Ovary (tissue), 9 donors: ENCODE measurements around the gene ATP6V1A. TPM values are rescaled to one million over a fixed set of nuclear protein-coding genes. Genes with fewer than 3 reads are reported as not detected.
A peak's percentile ranks its signal among the peaks of the same experiment; 100 is the strongest.

ENCODE experiments used
- DNase-seq, 5 donors: peaks; one replicate each; pipeline ENCODE4 v3.0.0-alpha.2; 2019 to 2020
- H3K27ac ChIP-seq, 2 donors: fragments of 200-600 bp; one replicate each; pipeline versions ENCODE4 v1.5.1 to v1.8.0; 2019 to 2022
- H3K27me3 ChIP-seq: fragments of 200-600 bp; one replicate; pipeline ENCODE4 v1.8.0; 2022
- H3K36me3 ChIP-seq: fragments of 200-600 bp; sonication (generic); one replicate; pipeline ENCODE4 v1.5.1; 2019
- H3K4me1 ChIP-seq: one replicate; pipeline ENCODE4 v1.8.1; 2013; ENCODE audit warnings: mild to moderate bottlenecking, moderate library complexity; ENCODE audit not compliant: insufficient read depth
- H3K4me3 ChIP-seq: fragments of 200-600 bp; sonication (generic); one replicate; pipeline ENCODE4 v1.5.1; 2017
- H3K9me3 ChIP-seq, 2 donors: fragments of 200-600 bp in 1 of 2; sonication (generic) in 1 of 2; one replicate each; pipeline versions ENCODE4 v1.5.1 to v1.8.1; 2013 to 2019; ENCODE audit warnings: mild to moderate bottlenecking in 1 of 2, moderate library complexity in 1 of 2
- EP300 ChIP-seq: sonication (generic); formaldehyde crosslinking; IDR thresholded peaks from one replicate; pipeline ENCODE4 v1.6.1; 2017; ENCODE audit warnings: antibody characterized with exemption
- POLR2A ChIP-seq: fragments of 450-650 bp; IDR thresholded peaks from one replicate; pipeline ENCODE4 v1.6.1; 2017; ENCODE audit warnings: antibody characterized with exemption, mild to moderate bottlenecking, moderate library complexity
- WGBS, 3 donors: extraction: QIAGEN DNeasy Blood & Tissue Kit in 1 of 3; methylation state at CpG; one replicate each; pipeline versions ENCODE4 v1.1.5 to v1.1.7; 2013 to 2017; 5-methylcytosine and 5-hydroxymethylcytosine counted together
- intact Hi-C, 4 donors: fragments of 100-400 bp; cut with DNase I; formaldehyde crosslinking; loops; one replicate each; pipeline versions ENCODE4 v1.11.0 to v1.15.1; 2022 to 2023
- polyA plus RNA-seq, 2 donors: library from polyadenylated mRNA; stranded (reverse); fragments of 200-250 nt in 1 of 2; fragments of 350-450 nt in 1 of 2; fragmentation: Illumina TruSeq in 1 of 2; extraction: RNeasy Lipid Tissue Mini Kit (QIAGEN cat#74804) in 1 of 2; gene quantifications; one replicate each; pipeline ENCODE4 v1.2.3, GENCODE V29; 2013 to 2014
- total RNA-seq, 7 donors: library from RNA; depleted of rRNA in 2 of 7; stranded (reverse); fragments of >200 nt in 2 of 7; fragmentation: NEBNext Ultra II Directional in 3 of 7; extraction: Animal tissue kit (Norgen Biotek cat#: 25700) in 3 of 7; gene quantifications; one replicate each; pipeline versions ENCODE4 v1.1.0 to v1.2.4, GENCODE V29; 2016 to 2023
- TF ChIP-seq, protein P1 (sequence below), 3 donors: fragments of 450-650 bp in 2 of 3; fragments of 200-600 bp in 1 of 3; IDR thresholded peaks; one replicate each; pipeline versions ENCODE4 v1.5.1 to v1.8.0; 2016 to 2022; ENCODE audit warnings: antibody characterized with exemption in 3 of 3, mild to moderate bottlenecking in 1 of 3
- donor health status: DM: no; HTN: no; CAD: no; lungs with moderate emphysema.
- donor health status: DM: no; HTN: no; CAD: no.
- donor health status: Bipolar disorder and iron deficiency.
- donor health status: DM: yes; HTN: yes; CAD: no.
- donor health status: DM: no; HTN: no; CAD: no.
- donor health status: DM: yes; HTN: yes; CAD: no.

ATP6V1A gene
- total and polyA plus RNA-seq, 9 donors: 9.3 to 55.3 (median 38.3) TPM

DNA sequence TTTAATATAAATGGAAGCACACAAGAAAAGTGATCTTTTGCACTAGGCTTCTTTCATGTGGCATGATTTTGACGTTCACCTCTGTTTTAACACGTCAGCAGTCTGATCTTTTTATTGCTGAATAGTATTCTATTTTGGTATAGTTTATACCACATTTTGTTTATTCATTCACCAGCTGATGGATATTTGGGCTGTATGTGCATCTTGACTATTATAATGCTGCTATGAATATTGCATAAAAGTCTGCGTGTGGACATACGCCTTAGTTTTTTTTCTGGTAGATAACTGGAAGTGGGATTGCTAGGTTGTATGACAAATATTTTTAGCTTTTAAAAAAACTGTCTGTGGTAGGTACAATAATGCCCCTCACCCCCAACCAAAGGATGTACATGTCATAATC lies 15.1 kb upstream of the ATP6V1A start:
- Histone ChIP-seq H3K27ac (no peak overlapping the region), H3K9me3 (no peaks in the 10 kb centered on the region), H3K4me3 (no peak overlapping the region), H3K36me3 (no peaks in the 10 kb centered on the region), H3K27me3 (no peaks in the 10 kb centered on the region), H3K4me1 (no peaks in the 10 kb centered on the region)
- DNase-seq: no peak
- WGBS, 3 donors: 88 to 89% (median 89%) methylated on average over 4 of the region's 4 CpGs
- TF ChIP-seq EP300: no peak
- TF ChIP-seq, protein P1, sequence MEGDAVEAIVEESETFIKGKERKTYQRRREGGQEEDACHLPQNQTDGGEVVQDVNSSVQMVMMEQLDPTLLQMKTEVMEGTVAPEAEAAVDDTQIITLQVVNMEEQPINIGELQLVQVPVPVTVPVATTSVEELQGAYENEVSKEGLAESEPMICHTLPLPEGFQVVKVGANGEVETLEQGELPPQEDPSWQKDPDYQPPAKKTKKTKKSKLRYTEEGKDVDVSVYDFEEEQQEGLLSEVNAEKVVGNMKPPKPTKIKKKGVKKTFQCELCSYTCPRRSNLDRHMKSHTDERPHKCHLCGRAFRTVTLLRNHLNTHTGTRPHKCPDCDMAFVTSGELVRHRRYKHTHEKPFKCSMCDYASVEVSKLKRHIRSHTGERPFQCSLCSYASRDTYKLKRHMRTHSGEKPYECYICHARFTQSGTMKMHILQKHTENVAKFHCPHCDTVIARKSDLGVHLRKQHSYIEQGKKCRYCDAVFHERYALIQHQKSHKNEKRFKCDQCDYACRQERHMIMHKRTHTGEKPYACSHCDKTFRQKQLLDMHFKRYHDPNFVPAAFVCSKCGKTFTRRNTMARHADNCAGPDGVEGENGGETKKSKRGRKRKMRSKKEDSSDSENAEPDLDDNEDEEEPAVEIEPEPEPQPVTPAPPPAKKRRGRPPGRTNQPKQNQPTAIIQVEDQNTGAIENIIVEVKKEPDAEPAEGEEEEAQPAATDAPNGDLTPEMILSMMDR (IDR thresholded peaks at IDR 0.05): no peak
- no peak for TF ChIP-seq POLR2A
- intact Hi-C loops: no loop called here

- intact Hi-C loops: no loop called here
- Histone ChIP-seq H3K9me3 (no peaks in the 10 kb centered on the region), H3K4me1 (peaks cover 2% of the 10 kb centered on the region), H3K36me3 (no peaks in the 10 kb centered on the region), H3K27me3 (no peaks in the 10 kb centered on the region), H3K4me3 (no peak overlapping the region), H3K27ac (peak overlapping the region in 1 of 2 donors; percentile 23)
- no peak for TF ChIP-seq EP300
- no peak for TF ChIP-seq POLR2A
- TF ChIP-seq, protein P1 (IDR thresholded peaks at IDR 0.05): peak; percentile 62 to 71 (median 63)
- DNase-seq: peak in 3 of 5 donors; percentile 12 to 32 (median 26)
- WGBS, 3 donors: 3 to 7% (median 4%) methylated on average over 3 of the region's 3 CpGs
These were observed 10.2 kb upstream of the ATP6V1A start for GRCh38 chr3:113736548-113737089.

- 62 to 66% (median 64%) methylated on average over 5 of the region's 5 CpGs for WGBS, 3 donors
- intact Hi-C loops: no loop called here
These were observed 5.7 kb upstream of the ATP6V1A start for GRCh38 chr3:113741086-113741485.

GRCh38 chr3:113741620-113742019 lies 5.2 kb upstream of the ATP6V1A start:
- no peak for DNase-seq
- TF ChIP-seq EP300 (no peak), POLR2A (no peak)
- TF ChIP-seq, protein P1 (IDR thresholded peaks at IDR 0.05): no peak
- 88 to 95% (median 90%) methylated on average over 1 of the region's 1 CpG for WGBS, 3 donors
- peaks cover 5% of the 10 kb centered on the region for H3K4me1 ChIP-seq
- no peak overlapping the region for H3K27ac ChIP-seq
- intact Hi-C loops: no loop called here
- H3K9me3 ChIP-seq: no peaks in the 10 kb centered on the region
- no peaks in the 10 kb centered on the region for H3K27me3 ChIP-seq
- H3K4me3 ChIP-seq: no peak overlapping the region
- H3K36me3 ChIP-seq: no peaks in the 10 kb centered on the region

More at GRCh38 chr3:113741086-113741485, 5.7 kb upstream of the ATP6V1A start:
- Histone ChIP-seq H3K36me3 (no peaks in the 10 kb centered on the region), H3K9me3 (no peaks in the 10 kb centered on the region), H3K4me1 (peaks cover 5% of the 10 kb centered on the region), H3K27me3 (no peaks in the 10 kb centered on the region), H3K4me3 (no peak overlapping the region), H3K27ac (no peak overlapping the region)
- TF ChIP-seq, protein P1 (IDR thresholded peaks at IDR 0.05): no peak
- TF ChIP-seq POLR2A: no peak
- no peak for TF ChIP-seq EP300
- DNase-seq: no peak
